GM12864 (cell line): Measurements from ENCODE around the gene HS3ST2.

Source experiments
- DNase-seq: peaks from one replicate; pipeline ENCODE4 v3.0.0-alpha.2; 2011; ENCODE audit warnings: low read depth
- H3K4me3 ChIP-seq: 2 replicates; pipeline ENCODE4 v1.5.1; 2011; ENCODE audit warnings: mild to moderate bottlenecking, low read depth, low read length, control low read depth
- CTCF ChIP-seq: IDR thresholded peaks from 2 replicates; pipeline ENCODE4 v1.5.1; 2011; ENCODE audit warnings: low read depth, mild to moderate bottlenecking, moderate library complexity, low read length, control low read depth, inconsistent platforms; ENCODE audit errors: missing control alignments

Gene HS3ST2

GRCh38 chr16:22813948-22814710, at the start of gene HS3ST2:
Gene HS3ST2 (plus strand): TSS chr16:22814162. CDS start chr16:22814611, 449 bp downstream.
- H3K4me3 ChIP-seq = no peak within 1 kb of the TSS
- no peak for DNase-seq
- no peak for TF ChIP-seq CTCF

- no peak for DNase-seq
- no peak for TF ChIP-seq CTCF
- H3K4me3 ChIP-seq = no peak overlapping the region
These were observed 49.2 kb upstream of the HS3ST2 start for GRCh38 chr16:22764662-22765327.

- DNase-seq = no peak
- H3K4me3 ChIP-seq = no peak overlapping the region
- TF ChIP-seq CTCF = no peak
These were observed 48.5 kb upstream of the HS3ST2 start for GRCh38 chr16:22765479-22765878.

- no peak for TF ChIP-seq CTCF
- no peak overlapping the region for H3K4me3 ChIP-seq
- no peak for DNase-seq
These were observed 43.1 kb upstream of the HS3ST2 start for GRCh38 chr16:22770866-22771265.

- no peak for TF ChIP-seq CTCF
- DNase-seq = no peak
- no peak overlapping the region for H3K4me3 ChIP-seq
These were observed 42.4 kb upstream of the HS3ST2 start for GRCh38 chr16:22771551-22771950.

GRCh38 chr16:22775220-22775922, 38.6 kb upstream of the HS3ST2 start:
- no peak for DNase-seq
- no peak for TF ChIP-seq CTCF
- H3K4me3 ChIP-seq = no peak overlapping the region
